Cardiac septum (tissue), 1 donor: ENCODE data around the gene NEDD4. TPM values are rescaled to one million over a fixed set of nuclear protein-coding genes. Genes with fewer than 3 reads are reported as not detected.
"Not testable (repeated sequence)": the region's sequence is repeated elsewhere in the genome, so short reads cannot be mapped to it uniquely, and the experiment has no call there.

Experiments used
- DNase-seq: peaks from one replicate; pipeline ENCODE4 v3.0.0-alpha.2; 2020; ENCODE audit warnings: low spot score
- intact Hi-C: fragments of 100-400 bp; cut with DNase I; formaldehyde crosslinking; loops from one replicate; pipeline ENCODE4 v1.14.0; 2022
- total RNA-seq: library from RNA; stranded (reverse); fragmentation: NEBNext Ultra II Directional; extraction: Animal tissue kit (Norgen Biotek cat#: 25700); gene quantifications from one replicate; pipeline ENCODE4 v1.2.1, GENCODE V29; 2021
- donor health status: DM: no; HTN: no; CAD: no.

Gene NEDD4
- total RNA-seq, 1 donor from 2014 or later = 10.5 TPM

DNA sequence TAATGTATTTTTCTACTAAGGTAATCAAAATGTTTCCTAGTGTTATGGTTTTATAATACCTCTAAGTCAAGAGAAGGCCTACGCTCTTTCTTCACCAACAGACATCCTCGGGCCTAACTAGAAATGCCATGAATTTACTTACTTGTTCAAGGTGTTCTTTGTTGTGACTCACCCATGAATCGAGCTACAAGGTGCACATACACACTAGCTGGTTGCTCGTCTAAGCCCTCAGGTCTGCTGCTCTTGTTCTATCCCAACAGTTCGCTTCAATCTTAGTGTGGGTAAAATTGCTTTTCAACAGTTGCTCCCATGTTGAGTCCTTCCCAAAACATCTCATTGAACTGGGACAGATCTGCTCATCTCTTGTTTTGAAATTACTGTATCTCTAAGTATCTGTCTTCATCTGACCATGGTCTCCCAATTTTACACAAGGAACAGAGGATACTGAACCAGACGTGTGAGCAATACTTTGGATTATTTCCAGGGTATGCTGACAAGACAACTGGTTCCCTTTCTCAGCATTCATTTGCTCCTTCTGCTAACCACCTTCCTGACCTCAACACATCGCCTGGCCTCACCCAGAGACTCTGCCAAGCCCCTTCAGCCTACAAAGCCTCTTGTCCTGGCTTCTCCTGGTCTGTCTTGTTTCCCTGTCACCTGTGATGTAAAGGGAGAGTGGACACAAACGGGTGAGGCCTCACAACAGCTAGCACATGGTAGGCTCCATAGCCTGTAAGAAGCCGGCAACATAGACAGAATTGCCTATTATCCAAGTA, 84.2 kb downstream of the NEDD4 start:
- intact Hi-C loops = no loop called here
- DNase-seq = no peak

DNA sequence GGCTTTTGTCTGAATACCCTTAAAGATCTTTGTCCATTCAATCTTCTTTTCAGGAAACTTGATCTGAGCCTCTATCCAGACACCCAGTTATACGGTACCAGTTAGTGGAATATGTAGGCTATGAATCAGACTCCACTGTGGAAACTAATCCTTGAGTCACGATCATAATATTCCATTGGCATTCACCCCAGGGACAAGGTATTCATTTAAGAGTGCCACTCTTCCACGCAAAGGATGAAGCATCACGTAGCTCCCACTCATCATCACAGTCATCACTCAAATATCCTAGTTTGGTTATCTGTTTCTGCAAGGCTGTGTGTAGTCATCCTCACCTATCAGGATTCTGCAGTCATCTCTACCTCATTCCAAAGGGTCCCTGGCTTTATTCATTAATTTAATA, 85.6 kb downstream of the NEDD4 start:
- no peak for DNase-seq
- intact Hi-C loops = no loop called here

DNA sequence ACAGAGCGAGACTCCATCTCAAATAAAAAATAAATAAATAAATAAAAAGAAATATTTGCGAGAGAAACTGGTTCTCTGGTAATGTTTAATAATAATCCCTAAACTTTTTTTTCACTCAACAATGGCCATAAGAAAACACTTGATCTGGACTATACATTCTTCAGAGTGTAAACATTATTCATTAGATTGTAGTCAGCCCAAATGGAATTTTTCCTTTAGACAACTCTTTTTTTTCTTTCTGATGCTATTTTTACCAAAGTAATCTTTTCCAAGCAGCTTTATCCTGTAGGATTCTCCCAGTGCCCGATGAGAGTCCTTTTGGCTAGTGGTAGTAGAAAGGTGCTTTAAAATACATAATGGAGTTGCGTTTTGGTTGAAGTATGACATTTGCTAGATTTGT, 90.4 kb downstream of the NEDD4 start:
- intact Hi-C loops = no loop called here
- DNase-seq = no peak

DNA sequence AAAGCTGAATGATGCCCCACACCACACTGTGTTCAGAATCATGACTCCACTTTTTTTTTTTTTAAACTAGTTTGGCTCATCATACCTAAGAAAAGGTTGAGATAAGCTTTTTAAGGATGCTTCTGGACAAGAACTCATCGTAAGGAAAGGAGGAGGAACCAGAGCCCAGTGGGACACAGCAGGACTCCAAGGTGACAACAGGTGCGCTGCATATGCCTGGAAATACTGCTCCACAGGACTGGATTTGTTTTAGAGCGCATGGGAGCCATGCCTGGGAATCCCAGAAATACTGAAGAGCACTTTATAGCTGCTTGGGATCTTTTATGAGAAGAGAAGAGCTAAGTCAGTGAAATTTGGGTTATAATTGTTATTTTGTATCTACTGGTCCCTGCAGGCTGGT, 93.4 kb downstream of the NEDD4 start:
- intact Hi-C loops = no loop called here
- DNase-seq = no peak

DNA sequence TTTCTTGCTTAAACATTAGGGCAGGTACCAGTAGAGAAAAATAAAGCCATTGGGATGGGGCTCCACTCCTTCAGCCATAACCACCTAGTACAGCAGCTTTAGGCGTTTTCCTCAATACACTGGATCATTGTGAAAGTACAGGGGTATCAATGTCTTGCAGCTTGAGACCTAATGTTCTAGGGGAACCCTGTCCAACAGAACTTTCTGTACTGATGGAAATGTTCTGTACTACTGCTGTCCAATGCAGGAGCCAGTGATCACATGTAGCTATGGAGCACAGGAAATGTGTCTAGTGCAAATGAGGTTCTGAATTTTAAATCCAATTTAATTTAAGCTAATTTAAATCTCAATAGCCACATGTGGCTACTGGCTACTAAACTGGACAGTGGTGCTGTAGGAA, 93.9 kb downstream of the NEDD4 start:
- intact Hi-C loops = loop anchor here (5.0 kb wide), 2 partner anchors 93 to 252 kb away; partner anchors contain the start of gene NEDD4

DNA sequence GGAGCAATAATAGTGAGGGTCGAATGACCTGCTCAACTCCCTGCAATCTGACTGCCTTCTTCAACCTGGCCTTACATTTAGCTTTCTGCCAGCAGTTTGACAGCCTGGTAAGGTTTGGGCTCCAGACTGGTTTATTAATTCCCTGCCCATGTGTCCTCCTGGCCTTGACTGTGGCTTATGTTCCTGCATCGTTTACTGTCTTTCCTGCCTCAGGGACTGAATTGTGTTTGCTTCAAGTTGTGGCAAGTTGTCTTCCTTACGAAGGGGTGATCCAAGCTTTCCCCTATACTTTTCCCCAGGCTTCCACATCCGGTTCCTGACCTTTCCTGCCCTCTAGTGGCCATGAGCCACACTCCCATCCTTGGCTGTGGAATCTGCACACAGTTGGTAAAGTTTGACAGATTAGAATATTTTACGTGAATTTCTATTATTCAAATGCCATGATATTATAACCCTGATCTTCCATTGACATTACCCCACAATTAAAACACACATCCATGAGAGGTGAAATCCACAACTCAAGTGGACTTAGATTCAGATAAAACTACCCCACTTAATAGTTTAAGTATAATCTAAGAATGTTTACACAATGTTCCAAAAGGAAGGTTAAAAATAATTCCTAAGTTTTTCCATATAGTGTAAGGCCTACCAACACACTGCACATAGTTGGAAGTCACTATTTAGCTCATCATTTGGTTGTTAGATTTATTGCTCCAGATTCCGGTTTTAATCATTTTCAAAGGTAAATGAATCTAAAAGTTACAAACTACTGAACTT, 95.7 kb downstream of the NEDD4 start:
- intact Hi-C loops = loop anchor here (5.0 kb wide), 2 partner anchors 95 to 250 kb away; partner anchors contain the start of gene NEDD4
- no peak for DNase-seq

More for the DNA sequence above, 93.9 kb downstream of the NEDD4 start:
- DNase-seq = no peak

DNA sequence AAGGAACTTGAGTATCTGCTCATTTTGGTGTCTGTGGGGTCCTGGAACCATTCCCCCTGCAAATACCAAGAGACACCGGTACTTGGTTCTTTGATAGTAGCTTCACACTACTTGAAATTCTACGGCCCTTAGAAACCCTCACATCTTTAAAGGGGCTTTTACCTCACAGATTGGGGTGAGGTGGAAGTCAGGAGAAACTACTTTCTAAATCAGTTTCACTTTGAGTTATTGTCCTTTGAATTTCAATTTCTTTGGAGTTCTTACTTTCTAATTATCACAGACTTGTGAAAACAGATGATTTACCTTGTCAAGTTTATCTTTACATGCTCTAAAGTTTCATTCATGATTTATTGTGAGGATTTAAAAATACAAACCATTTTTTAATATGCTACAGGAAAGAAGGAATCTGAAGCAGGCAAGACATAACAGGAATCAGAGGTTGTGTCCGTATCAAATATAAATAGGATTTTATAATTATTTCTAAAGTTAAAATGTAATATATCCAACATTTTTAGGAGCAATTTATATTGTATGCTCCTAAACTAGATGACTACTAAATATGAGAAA, 98.9 kb downstream of the NEDD4 start:
- intact Hi-C loops = no loop called here
- no peak for DNase-seq

DNA sequence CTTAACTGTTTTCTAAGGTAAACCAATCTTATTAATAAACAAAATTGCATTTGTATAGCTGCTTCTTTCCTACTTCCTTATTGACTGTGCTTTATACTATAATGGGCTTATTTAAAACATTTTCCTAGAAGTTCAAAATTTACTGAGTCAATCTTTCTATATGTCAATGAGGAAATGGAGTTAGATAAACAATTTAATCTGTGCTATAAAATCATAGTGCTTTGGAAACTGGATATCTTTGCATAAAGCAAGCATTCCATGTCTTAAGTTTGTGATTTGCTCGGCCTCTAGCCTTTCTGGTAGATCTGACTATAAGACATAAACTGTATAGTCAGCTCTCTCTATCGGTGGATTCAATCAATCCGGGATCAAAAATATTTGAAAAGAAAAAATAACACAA, 99.6 kb downstream of the NEDD4 start:
- intact Hi-C loops = no loop called here

DNA sequence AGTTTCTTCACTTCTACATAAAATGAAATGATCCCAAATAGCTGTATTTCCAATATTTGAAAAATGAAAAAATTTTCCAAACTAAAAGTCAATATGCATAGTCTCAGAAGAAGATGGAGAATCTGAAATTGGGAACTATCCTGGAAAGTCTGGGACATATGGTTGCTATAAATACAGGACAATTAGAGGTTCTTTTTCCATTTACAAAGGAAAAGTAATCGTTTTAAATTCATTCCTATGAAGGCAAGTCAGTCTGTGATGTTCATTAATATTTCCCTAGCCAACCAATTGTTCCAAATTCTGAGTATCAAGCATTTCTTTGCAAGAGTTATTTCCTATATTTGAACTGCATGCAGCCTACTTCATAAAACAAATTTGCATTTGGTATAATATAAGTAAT, 102.2 kb downstream of the NEDD4 start:
- intact Hi-C loops = no loop called here
- no peak for DNase-seq

More for the DNA sequence above, 99.6 kb downstream of the NEDD4 start:
- DNase-seq = no peak

DNA sequence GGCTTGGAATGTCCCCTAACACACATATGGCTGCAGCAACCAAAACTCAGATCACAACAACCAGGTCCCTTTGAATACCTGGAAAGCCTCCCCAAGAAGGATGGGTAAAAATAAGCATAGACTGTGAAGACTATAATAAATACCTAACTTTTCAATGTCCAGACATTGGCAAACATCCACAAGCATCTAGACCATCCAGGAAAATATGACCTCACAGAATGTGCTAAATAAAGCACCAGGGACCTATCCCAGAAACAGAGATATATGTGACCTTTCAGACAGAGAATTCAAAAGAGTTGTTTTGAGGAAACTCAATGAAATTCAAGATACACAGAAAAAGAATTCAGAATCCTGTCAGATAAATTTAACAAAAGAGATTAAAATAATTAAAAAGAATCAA, 109.2 kb downstream of the NEDD4 start:
- intact Hi-C loops = no loop called here
- DNase-seq = no peak

DNA sequence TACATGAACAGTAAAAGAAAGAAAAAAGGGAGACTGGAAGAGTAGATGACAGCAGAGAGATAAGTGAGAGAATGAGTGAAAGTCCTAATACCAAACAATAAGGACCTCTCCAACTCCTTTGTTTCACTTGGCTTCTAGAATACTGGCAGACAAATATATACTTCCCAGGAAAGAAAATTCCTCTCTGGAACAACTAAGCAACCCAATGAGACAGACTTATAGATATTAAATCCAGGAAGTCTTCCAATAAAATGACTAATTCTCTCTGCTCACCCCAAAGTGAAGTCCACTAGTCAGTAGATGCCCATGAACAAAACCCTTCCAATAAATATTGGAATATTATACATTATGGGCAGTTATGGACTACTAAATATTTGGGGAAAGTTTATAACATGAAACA, 114.2 kb downstream of the NEDD4 start:
- DNase-seq = no peak
- intact Hi-C loops = no loop called here

DNA sequence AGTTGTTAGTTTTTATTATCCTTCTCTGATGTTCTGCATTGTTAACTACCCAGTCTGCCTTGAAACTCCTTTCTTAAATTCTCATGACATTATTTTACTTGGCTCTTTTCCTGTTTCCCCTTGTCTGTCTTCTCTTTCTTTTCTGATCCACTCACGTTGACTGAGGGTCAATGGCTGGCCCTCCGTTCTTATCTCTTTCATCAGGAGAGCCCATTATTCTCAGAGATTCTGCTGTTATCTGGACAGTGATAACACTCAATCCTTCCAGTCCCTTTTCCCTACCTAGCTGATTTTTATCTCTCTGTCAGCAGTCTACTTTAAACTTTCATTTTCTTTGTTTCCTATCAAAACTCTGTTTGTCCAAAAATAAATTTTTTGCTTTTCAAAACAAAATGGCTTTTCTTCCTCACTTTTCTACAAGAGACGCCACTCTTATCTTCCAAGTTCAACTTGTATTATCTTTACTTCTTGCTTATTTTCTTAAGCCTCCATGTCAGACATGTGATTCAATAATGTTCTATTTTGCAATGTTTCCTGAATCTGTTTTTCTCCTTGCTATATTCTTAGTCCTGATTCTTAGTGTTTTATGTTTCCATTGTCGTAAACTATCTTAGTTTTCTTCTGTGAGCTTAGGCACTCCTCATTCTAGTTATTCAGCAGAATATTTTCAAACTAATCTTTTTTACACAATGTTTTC, 120.2 kb downstream of the NEDD4 start:
- DNase-seq = no peak
- intact Hi-C loops = no loop called here

DNA sequence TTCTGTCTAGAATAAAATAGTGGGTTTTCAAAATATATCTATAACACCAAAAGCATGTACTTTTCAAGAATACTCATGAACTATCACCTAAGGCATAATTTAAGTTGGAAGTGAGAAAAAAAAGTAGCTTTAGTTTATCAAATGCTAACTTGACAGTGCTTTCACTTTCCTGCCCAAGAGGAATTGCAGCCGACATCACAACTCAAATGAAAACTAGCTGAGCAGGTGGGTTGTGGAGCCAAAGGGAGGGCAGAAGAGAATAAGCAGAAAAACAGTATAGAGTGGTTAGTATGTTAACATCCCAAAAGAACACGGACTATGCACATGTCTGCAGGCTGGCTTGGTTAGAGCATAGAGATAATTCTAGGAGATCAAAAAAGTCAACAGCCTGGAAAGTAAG, 120.9 kb downstream of the NEDD4 start:
- DNase-seq = no peak
- intact Hi-C loops = no loop called here

DNA sequence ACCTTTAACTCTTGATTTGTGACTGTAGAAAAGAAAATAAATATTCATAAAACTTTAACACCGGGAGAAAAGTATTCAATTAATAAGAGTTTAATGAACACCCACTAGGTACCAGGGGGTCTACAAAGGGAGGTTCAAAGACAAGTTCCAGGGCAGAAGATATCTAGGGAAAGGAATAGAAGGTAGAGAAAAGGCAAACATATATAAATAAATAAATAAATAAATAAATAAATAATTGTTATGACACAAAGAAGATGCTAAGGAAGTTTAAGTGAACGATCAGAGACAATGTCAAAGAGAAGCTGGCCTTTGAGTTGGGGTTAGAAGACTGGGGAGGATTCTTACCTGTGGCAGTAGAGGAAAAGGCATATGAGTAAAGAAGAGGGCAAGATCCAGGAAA, 123.8 kb downstream of the NEDD4 start:
- intact Hi-C loops = no loop called here
- no peak for DNase-seq

DNA sequence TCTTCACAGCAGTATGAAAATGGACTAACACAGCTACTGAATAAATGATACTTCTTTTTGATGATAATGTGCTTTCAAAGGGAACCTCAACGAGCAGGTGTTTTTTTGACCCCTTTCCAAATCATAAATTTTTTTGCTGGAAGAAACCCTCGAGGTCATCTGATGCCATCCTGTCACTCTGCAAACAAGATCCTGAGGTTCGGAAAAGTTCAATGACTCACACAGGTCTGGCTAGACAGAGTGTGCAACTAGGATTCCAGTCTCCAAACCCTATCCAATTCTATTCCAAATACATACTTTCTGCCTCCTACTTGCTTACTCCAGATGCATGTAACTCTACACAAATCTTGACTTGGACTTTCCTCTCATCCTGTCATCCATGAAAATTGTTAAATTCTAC, 124.7 kb downstream of the NEDD4 start:
- intact Hi-C loops = no loop called here
- DNase-seq = no peak

DNA sequence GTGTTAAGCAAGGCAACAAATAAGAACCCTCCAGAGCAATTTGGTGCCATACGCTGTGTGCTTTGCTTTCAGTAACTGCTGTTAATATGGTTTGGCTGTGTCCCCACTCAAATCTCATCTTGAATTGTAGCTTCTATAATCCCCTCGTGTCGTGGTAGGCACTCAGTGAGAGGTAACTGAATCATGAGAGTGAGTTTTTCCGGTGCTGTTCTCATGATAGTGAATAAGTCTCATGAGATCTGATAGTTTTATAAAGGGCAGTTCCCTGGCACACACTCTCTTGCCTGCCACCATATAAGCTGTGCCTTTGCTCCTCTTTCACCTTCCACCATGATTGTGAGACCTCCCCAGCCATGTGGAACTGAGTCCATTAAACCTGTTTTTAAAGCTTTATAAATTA, 125.1 kb downstream of the NEDD4 start:
- intact Hi-C loops, DNase-seq: not testable (repeated sequence)

DNA sequence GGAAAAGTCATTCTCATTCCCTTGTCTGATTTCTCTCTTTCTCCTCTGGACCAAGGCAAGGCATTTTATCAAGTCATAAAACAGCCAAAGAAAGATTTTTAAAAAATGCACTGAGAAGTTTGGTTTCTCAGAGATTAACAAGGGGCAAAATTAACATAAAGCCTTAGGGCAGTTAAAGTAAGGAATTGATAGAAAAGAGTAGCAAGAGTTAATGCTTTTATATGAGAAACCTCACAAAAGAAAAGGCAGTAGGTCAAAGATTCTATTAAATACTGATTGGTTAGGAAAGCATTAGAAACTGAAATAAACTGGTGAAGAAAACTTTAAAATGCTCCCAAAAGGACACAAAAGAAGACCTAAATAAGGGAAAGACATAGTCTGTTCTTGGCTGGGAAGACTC, 129.5 kb downstream of the NEDD4 start:
- no peak for DNase-seq
- intact Hi-C loops = no loop called here

DNA sequence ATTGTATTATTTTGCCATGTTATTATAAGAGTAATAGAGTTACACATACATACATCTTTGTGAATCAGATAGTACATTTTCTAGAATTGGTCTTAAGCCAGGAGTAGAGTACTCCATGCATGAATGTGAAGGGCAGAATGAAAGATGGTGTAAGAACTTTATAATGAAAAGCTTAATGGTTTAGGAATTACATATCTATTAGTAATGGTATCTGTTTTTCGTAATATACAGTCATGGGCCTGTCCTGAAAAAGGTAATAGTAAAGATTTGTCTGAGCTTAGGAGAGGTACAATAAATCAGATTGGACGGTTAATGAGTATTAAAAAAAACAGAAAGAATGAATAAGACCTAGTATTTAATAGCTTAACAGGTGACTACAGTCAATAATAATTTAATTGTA, 132.3 kb downstream of the NEDD4 start:
- DNase-seq = no peak
- intact Hi-C loops = no loop called here

DNA sequence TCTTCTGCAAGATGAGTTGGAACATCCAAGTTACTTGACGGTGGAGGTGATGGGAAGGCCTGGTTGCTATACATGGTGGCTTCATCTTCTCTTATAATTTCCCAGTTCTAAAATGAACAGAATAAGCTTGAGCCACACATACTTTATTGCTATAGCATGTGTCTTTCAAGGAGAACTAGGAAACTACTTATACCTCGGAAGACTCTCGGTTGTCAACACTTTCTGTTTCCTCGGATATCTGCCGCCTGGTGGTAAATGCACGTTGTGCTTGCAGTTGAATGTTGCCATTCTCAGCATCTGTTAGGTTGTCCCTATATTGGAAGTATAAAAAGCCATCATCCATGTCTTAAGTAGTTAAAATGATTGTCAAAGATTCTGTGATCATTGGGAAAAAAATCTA, 132.9 kb downstream of the NEDD4 start:
- intact Hi-C loops = no loop called here
- DNase-seq = no peak

DNA sequence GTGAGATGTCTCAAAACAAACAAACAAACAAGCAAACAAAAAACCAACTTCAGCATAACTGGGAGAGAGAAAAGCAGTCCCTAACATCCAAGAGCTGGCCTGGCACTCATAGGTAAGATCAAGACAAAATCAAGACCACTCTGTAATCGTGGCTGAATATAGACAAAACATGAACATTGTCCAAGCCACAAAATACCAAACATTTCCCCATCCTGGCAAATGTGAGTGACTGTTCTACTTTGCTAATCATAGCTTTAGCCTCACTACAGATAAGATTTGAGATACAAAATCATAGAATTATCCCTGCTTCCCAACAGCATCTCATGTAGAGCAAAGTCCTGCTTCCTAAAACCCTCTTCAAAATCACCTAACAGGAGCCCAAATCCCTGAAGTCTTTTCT, 133.7 kb downstream of the NEDD4 start:
- intact Hi-C loops = no loop called here
- no peak for DNase-seq
